H1 (cell line): Measurements from ENCODE around the gene ABI3BP. TPM values are rescaled to one million over a fixed set of nuclear protein-coding genes. Genes with fewer than 3 reads are reported as not detected.

ENCODE experiments used
- CTCF ChIA-PET: fragments of 300-600 bp; sonication (Branson Sonifier 250); formaldehyde crosslinking; loops from one replicate; lab custom pipeline; 2021; ENCODE audit not compliant: partially characterized antibody; lab: Charles Lee
- POLR2A ChIA-PET: fragments of 300-600 bp; sonication (Branson Sonifier 250); formaldehyde crosslinking; loops from one replicate; lab custom pipeline; 2021; ENCODE audit warnings: inconsistent platforms; ENCODE audit not compliant: partially characterized antibody; lab: Charles Lee
- DNase-seq, 2 experiments: peaks; one replicate each; pipeline versions ENCODE4 v3.0.0 to v3.0.0-alpha.2; 2010 to 2022; ENCODE audit warnings: low spot score in 2 of 2, low read depth in 1 of 2, mixed read lengths in 1 of 2
- FAIRE-seq: peaks from 2 replicates; lab custom pipeline; 2011; peaks lifted over from hg19 to GRCh38; lab: Jason Lieb, UNC
- H2AFZ ChIP-seq: 2 replicates; pipeline ENCODE4 v1.8.1; 2012; ENCODE audit warnings: low read length, inconsistent platforms
- H2AK5ac ChIP-seq: 2 replicates; pipeline ENCODE4 v1.6.1; 2013; ENCODE audit warnings: low read depth, low read length
- H2BK120ac ChIP-seq: replicated peaks from 2 replicates; pipeline ENCODE3; 2013; ENCODE audit warnings: low read depth, low read length, inconsistent platforms
- H2BK12ac ChIP-seq: 2 replicates; pipeline ENCODE4 v1.6.1; 2013; ENCODE audit warnings: low read depth, low read length
- H2BK15ac ChIP-seq: 2 replicates; pipeline ENCODE4 v1.6.1; 2013; ENCODE audit warnings: low read length
- H2BK20ac ChIP-seq: 2 replicates; pipeline ENCODE4 v1.6.1; 2013; ENCODE audit warnings: low read length
- H2BK5ac ChIP-seq: 2 replicates; pipeline ENCODE4 v1.6.1; 2013; ENCODE audit warnings: low read depth, low read length
- H3K14ac ChIP-seq: 2 replicates; pipeline ENCODE4 v1.6.1; 2013; ENCODE audit warnings: inconsistent platforms; ENCODE audit not compliant: insufficient read length
- H3K18ac ChIP-seq: 2 replicates; pipeline ENCODE4 v1.6.1; 2013; ENCODE audit warnings: low read length; ENCODE audit errors: extremely low read depth
- H3K23ac ChIP-seq: 2 replicates; pipeline ENCODE4 v1.6.1; 2013; ENCODE audit warnings: inconsistent platforms; ENCODE audit not compliant: insufficient read length
- H3K23me2 ChIP-seq: 2 replicates; pipeline ENCODE4 v1.6.1; 2013; ENCODE audit warnings: low read depth, low read length
- H3K27ac ChIP-seq: 2 replicates; pipeline ENCODE4 v1.6.1; 2011; ENCODE audit warnings: low read depth, low read length, inconsistent platforms
- H3K27me3 ChIP-seq, 4 experiments: replicated peaks in 1 of 4; 1 replicate in 1 of 4; 2 replicates in 3 of 4; pipeline versions ENCODE4 v1.6.1 to v1.8.1; 2011 to 2013; ENCODE audit warnings: low read length in 3 of 4, mild to moderate bottlenecking in 3 of 4, inconsistent platforms in 2 of 4, mixed read lengths in 2 of 4, moderate library complexity in 1 of 4; ENCODE audit not compliant: control insufficient read depth in 3 of 4, insufficient read depth in 3 of 4; ENCODE audit errors: extremely low read depth in 1 of 4
- H3K36me3 ChIP-seq, 4 experiments: 2 replicates each; pipeline versions ENCODE4 v1.6.1 to v1.8.1; 2011 to 2013; ENCODE audit warnings: mild to moderate bottlenecking in 4 of 4, low read length in 3 of 4, moderate library complexity in 2 of 4, control low read depth in 1 of 4, inconsistent platforms in 1 of 4; ENCODE audit not compliant: insufficient read depth in 4 of 4, control insufficient read depth in 2 of 4
- H3K4ac ChIP-seq: replicated peaks from 2 replicates; pipeline ENCODE3; 2013; ENCODE audit warnings: low read length, low read depth, mixed read lengths, inconsistent platforms; ENCODE audit not compliant: insufficient read length
- H3K4me1 ChIP-seq, 4 experiments: replicated peaks in 1 of 4; 1 replicate in 1 of 4; 2 replicates in 3 of 4; pipeline versions ENCODE4 v1.6.1 to v1.8.1; 2011 to 2013; ENCODE audit warnings: low read length in 3 of 4, inconsistent platforms in 2 of 4, mixed read lengths in 1 of 4; ENCODE audit not compliant: insufficient read depth in 4 of 4, control insufficient read depth in 3 of 4
- H3K4me2 ChIP-seq, 2 experiments: 2 replicates each; pipeline versions ENCODE4 v1.6.1 to v1.8.1; 2011 to 2013; ENCODE audit warnings: low read depth in 2 of 2, low read length in 2 of 2, control low read depth in 1 of 2, inconsistent platforms in 1 of 2, mild to moderate bottlenecking in 1 of 2; ENCODE audit not compliant: insufficient read depth in 1 of 2
- H3K4me3 ChIP-seq, 4 experiments: fragments of 200-600, 300-600 bp in 1 of 4; sonication (generic), shearing (Covaris generic), sonication (Bioruptor Twin) in 1 of 4; 2 replicates each; pipeline versions ENCODE4 v1.5.1 to v1.8.1; 2011 to 2016; ENCODE audit warnings: low read length in 4 of 4, low read depth in 3 of 4, control low read depth in 2 of 4, inconsistent platforms in 2 of 4, mild to moderate bottlenecking in 2 of 4, mixed read lengths in 1 of 4, moderate library complexity in 1 of 4; ENCODE audit not compliant: insufficient read depth in 2 of 4; ENCODE audit errors: extremely low read depth in 1 of 4
- H3K56ac ChIP-seq: replicated peaks from 2 replicates; pipeline ENCODE3; 2013; ENCODE audit warnings: low read depth, mild to moderate bottlenecking, mixed read lengths, low read length, inconsistent platforms; ENCODE audit not compliant: insufficient read length
- H3K79me1 ChIP-seq: 2 replicates; pipeline ENCODE4 v1.6.1; 2013; ENCODE audit warnings: low read depth, low read length, control low read depth
- H3K79me2 ChIP-seq, 2 experiments: 2 replicates each; pipeline versions ENCODE4 v1.6.1 to v1.8.1; 2012 to 2013; ENCODE audit warnings: low read length in 2 of 2, mild to moderate bottlenecking in 2 of 2, inconsistent platforms in 1 of 2; ENCODE audit not compliant: insufficient read depth in 2 of 2, control insufficient read depth in 1 of 2
- H3K9ac ChIP-seq, 4 experiments: replicated peaks in 1 of 4; 1 replicate in 1 of 4; 2 replicates in 3 of 4; pipeline versions ENCODE4 v1.6.1 to v1.8.1; 2011 to 2013; ENCODE audit warnings: low read depth in 3 of 4, low read length in 3 of 4, control low read depth in 2 of 4, mild to moderate bottlenecking in 2 of 4, moderate library complexity in 2 of 4, inconsistent platforms in 1 of 4; ENCODE audit errors: extremely low read depth in 1 of 4
- H3K9me3 ChIP-seq, 2 experiments: 2 replicates each; pipeline versions ENCODE4 v1.6.1 to v1.8.1; 2012 to 2013; ENCODE audit warnings: mild to moderate bottlenecking in 2 of 2, moderate library complexity in 2 of 2, control low read depth in 1 of 2, inconsistent platforms in 1 of 2, low read depth in 1 of 2, low read length in 1 of 2, mixed read lengths in 1 of 2; ENCODE audit not compliant: insufficient read depth in 2 of 2
- H4K20me1 ChIP-seq, 2 experiments: replicated peaks in 1 of 2; 2 replicates each; pipeline versions ENCODE3 to v1.8.1; 2011 to 2013; ENCODE audit warnings: inconsistent platforms in 2 of 2, low read length in 2 of 2, mild to moderate bottlenecking in 1 of 2; ENCODE audit not compliant: insufficient read depth in 2 of 2, control insufficient read depth in 1 of 2
- H4K5ac ChIP-seq: 2 replicates; pipeline ENCODE4 v1.6.1; 2013; ENCODE audit warnings: low read length, low read depth, mixed read lengths, inconsistent platforms; ENCODE audit not compliant: insufficient read length
- H4K8ac ChIP-seq: 2 replicates; pipeline ENCODE4 v1.8.0; 2013; ENCODE audit warnings: mild to moderate bottlenecking, moderate library complexity, low read length, inconsistent platforms; ENCODE audit not compliant: insufficient read depth; ENCODE audit errors: extremely low read depth
- H4K91ac ChIP-seq: replicated peaks from 2 replicates; pipeline ENCODE3; 2013; ENCODE audit warnings: low read length, mixed read lengths, inconsistent platforms; ENCODE audit not compliant: insufficient read length
- ASH2L ChIP-seq: fragments of 200-600, 300-600 bp; sonication (generic); IDR thresholded peaks from one replicate; pipeline ENCODE4 v1.7.1; 2017; ENCODE audit warnings: low read length
- CBX8 ChIP-seq: fragments of 300-800, 300-1000 bp; sonication (generic); IDR thresholded peaks from 2 replicates; pipeline ENCODE4 v1.7.1; 2016; ENCODE audit warnings: low read depth, low read length, borderline replicate concordance
- CEBPB ChIP-seq: IDR thresholded peaks from 2 replicates; pipeline ENCODE4 v1.6.1; 2012; ENCODE audit warnings: low read depth, low read length
- CHD2 ChIP-seq: IDR thresholded peaks from 2 replicates; pipeline ENCODE4 v1.6.1; 2012; ENCODE audit warnings: low read length, improper control_type of control experiment
- EZH2 ChIP-seq: fragments of 200-600 bp; sonication (generic); IDR thresholded peaks from 2 replicates; pipeline ENCODE4 v1.7.1; 2012; ENCODE audit warnings: low read depth, mild to moderate bottlenecking, moderate library complexity, low read length, inconsistent platforms; ENCODE audit not compliant: severe bottlenecking
- HDAC2 ChIP-seq, 2 experiments: fragments of 300-600 bp in 1 of 2; sonication (generic) in 1 of 2; IDR thresholded peaks; 2 replicates each; pipeline ENCODE4 v1.6.1; 2011 to 2012; ENCODE audit warnings: low read depth in 2 of 2, low read length in 2 of 2, mild to moderate bottlenecking in 2 of 2, moderate library complexity in 2 of 2, borderline replicate concordance in 1 of 2, inconsistent platforms in 1 of 2
- HDAC6 ChIP-seq: IDR thresholded peaks from one replicate; pipeline ENCODE4 v1.7.1; 2012; ENCODE audit warnings: low read depth, mild to moderate bottlenecking, inconsistent platforms, low read length, moderate library complexity
- KDM1A ChIP-seq: fragments of 200-600, 300-600 bp; sonication (generic); IDR thresholded peaks from 2 replicates; pipeline ENCODE4 v1.7.1; 2016; ENCODE audit warnings: mild to moderate bottlenecking, low read length, borderline replicate concordance
- PHF8 ChIP-seq: fragments of 200-600 bp; sonication (generic); conservative IDR thresholded peaks from 2 replicates; pipeline ENCODE4 v1.7.1; 2012; ENCODE audit warnings: low read depth, mild to moderate bottlenecking, inconsistent platforms, low read length, moderate library complexity
- RXRA ChIP-seq: IDR thresholded peaks from 2 replicates; pipeline ENCODE4 v1.6.1; 2011; ENCODE audit warnings: low read depth, mild to moderate bottlenecking, low read length, moderate library complexity; ENCODE audit not compliant: insufficient read depth
- SAP30 ChIP-seq: fragments of 300-600 bp; sonication (generic); IDR thresholded peaks from 2 replicates; pipeline ENCODE4 v1.7.1; 2012; ENCODE audit warnings: low read length, moderate library complexity, mild to moderate bottlenecking, inconsistent platforms; ENCODE audit not compliant: insufficient read depth, insufficient replicate concordance
- SIN3A ChIP-seq, 2 experiments: IDR thresholded peaks in 1 of 2; conservative IDR thresholded peaks in 1 of 2; 2 replicates each; pipeline ENCODE4 v1.6.1; 2011 to 2012; ENCODE audit warnings: low read length in 2 of 2, improper control_type of control experiment in 1 of 2, low read depth in 1 of 2, mild to moderate bottlenecking in 1 of 2
- SIRT6 ChIP-seq: IDR thresholded peaks from one replicate; pipeline ENCODE4 v1.7.1; 2012; ENCODE audit warnings: low read length, inconsistent platforms
- TEAD4 ChIP-seq: IDR thresholded peaks from 2 replicates; pipeline ENCODE4 v1.6.1; 2012; ENCODE audit warnings: low read depth, low read length, inconsistent platforms, mixed read lengths
- ZNF274 ChIP-seq: IDR thresholded peaks from 2 replicates; pipeline ENCODE4 v1.7.0; 2012; ENCODE audit warnings: low read length, borderline replicate concordance; ENCODE audit errors: extremely low read depth
- WGBS, 2 experiments: shearing (Covaris generic) in 1 of 2; methylation state at CpG; one replicate each; pipeline versions ENCODE4 v1.1.6 to v1.1.7; 2013 to 2015; ENCODE audit warnings: low lambda C conversion rate in 2 of 2, mixed read lengths in 2 of 2, inconsistent platforms in 1 of 2, low coverage in 1 of 2, missing lambda C conversion rate in 1 of 2; ENCODE audit not compliant: insufficient replicate concordance in 2 of 2, insufficient coverage in 1 of 2, insufficient read length in 1 of 2; ENCODE audit errors: extremely low coverage in 1 of 2, missing lambda C conversion rate in 1 of 2; 5-methylcytosine and 5-hydroxymethylcytosine counted together
- polyA plus RNA-seq, 7 experiments: library from polyadenylated mRNA; depleted of rRNA in 3 of 7; stranded (reverse) in 5 of 7; unstranded in 2 of 7; fragments of >200 nt in 5 of 7; fragments of 200-250 nt in 2 of 7; gene quantifications; 1 replicate in 5 of 7; 2 replicates in 1 of 7; 4 replicates in 1 of 7; pipeline versions ENCODE4 v1.2.1 to v1.2.3, GENCODE V29; 2011 to 2013; ENCODE audit warnings: missing spikeins in 2 of 7, mixed read lengths in 2 of 7
- total RNA-seq: library from RNA; stranded (reverse); fragmentation: NEBNext Ultra II Directional; extraction: Animal tissue kit (Norgen Biotek cat#: 25700); gene quantifications from 2 replicates; pipeline ENCODE4 v1.2.1, GENCODE V29; 2021

Gene ABI3BP
- total and polyA plus RNA-seq, 2 of the 8 experiments (the other 6 are each of a cell fraction or from before 2014, with no cell fraction given) = 0.08 to 0.32 TPM

- H3K27ac ChIP-seq = no peak overlapping the region
- 95% methylated on average over 5 of the region's 5 CpGs; no CpG with 5 or more reads in 1 of the 2 experiments for WGBS, 2 experiments
- TF ChIP-seq SIRT6 = no peak
- TF ChIP-seq CHD2 = no peak
- no peak for TF ChIP-seq SIN3A (conservative IDR thresholded peaks at IDR 0.05 in 1 of 2, IDR thresholded peaks at IDR 0.05 in 1 of 2; ENCODE audit: low read depth in 1 of 2, low read length in 2 of 2)
- TF ChIP-seq HDAC2 (IDR thresholded peaks at IDR 0.05; ENCODE audit: borderline replicate concordance in 1 of 2, low read depth in 2 of 2, low read length in 2 of 2) = no peak
- no peak for TF ChIP-seq KDM1A
- TF ChIP-seq CBX8 = no peak
- no peak for TF ChIP-seq EZH2
- TF ChIP-seq TEAD4 = no peak
- no peak for TF ChIP-seq CEBPB
- TF ChIP-seq ASH2L = no peak
- no peak for TF ChIP-seq SAP30
- TF ChIP-seq RXRA = no peak
- TF ChIP-seq PHF8 = no peak
- TF ChIP-seq ZNF274 = no peak
- no peak for TF ChIP-seq HDAC6
Measured at GRCh38 chr3:100834332-100834731, 158.9 kb downstream of the ABI3BP start.

More at GRCh38 chr3:100834332-100834731, 158.9 kb downstream of the ABI3BP start:
- Histone ChIP-seq H3K9me3 (no peaks in the 10 kb centered on the region), H3K9ac (no peak overlapping the region), H2BK120ac (no peak overlapping the region), H4K8ac (no peak overlapping the region), H3K14ac (no peak overlapping the region), H3K56ac (no peak overlapping the region), H3K27me3 (no peaks in the 10 kb centered on the region), H2BK12ac (no peak overlapping the region), H3K4me3 (no peak overlapping the region), H4K91ac (no peak overlapping the region), H2BK15ac (no peak overlapping the region), H3K79me2 (no peaks in the 10 kb centered on the region), H4K20me1 (no peaks in the 10 kb centered on the region), H4K5ac (no peak overlapping the region), H2AK5ac (no peak overlapping the region), H3K23ac (no peak overlapping the region), H3K4me1 (no peaks in the 10 kb centered on the region), H2BK20ac (no peak overlapping the region), H3K79me1 (no peaks in the 10 kb centered on the region), H3K4ac (no peak overlapping the region), H2BK5ac (no peak overlapping the region), H2AFZ (no peak overlapping the region), H3K18ac (no peak overlapping the region), H3K23me2 (no peaks in the 10 kb centered on the region; the same call in 1 of the 2 replicates), H3K36me3 (no peaks in the 10 kb centered on the region), H3K4me2 (no peak overlapping the region)
- CTCF ChIA-PET = interaction anchor here (1.3 kb wide), 1 partner anchor 12 kb away, joined by 4 read pairs; no protein-coding TSS in a partner anchor
- FAIRE-seq = no peak
- POLR2A ChIA-PET = no interaction called here
- no peak for DNase-seq
